ENCODE results near the gene WNT3A. TPM values are rescaled to one million over a fixed set of nuclear protein-coding genes. Genes with fewer than 3 reads are reported as not detected.

Gene WNT3A
- total and polyA plus RNA-seq, 2 donors (not counting 3 experiments of a cell fraction or from before 2014, with no cell fraction given): not detected

GRCh38 chr1:227998374-227999055 lies 8.3 kb upstream of the WNT3A start:
- Histone ChIP-seq H3K9me3 (replicated peaks; ENCODE audit: control insufficient read depth, insufficient read depth, low read length) (no peaks in the 10 kb centered on the region), H3K9ac (replicated peaks; ENCODE audit: extremely low read depth, insufficient read depth, low read length) (no peak overlapping the region), H4K20me1 (replicated peaks; ENCODE audit: control insufficient read depth, extremely low read depth, insufficient read depth, low read length) (no peaks in the 10 kb centered on the region), H3K9me1 (replicated peaks; ENCODE audit: control insufficient read depth, extremely low read depth, insufficient read depth, low read length) (no peaks in the 10 kb centered on the region), H3K27me3 (ENCODE audit: control insufficient read depth in 2 of 2, insufficient read depth in 2 of 2, low read length in 2 of 2) (no peaks in the 10 kb centered on the region), H3K4me3 (replicated peaks in 1 of 3; ENCODE audit: insufficient read depth in 1 of 3, low read depth in 1 of 3, low read length in 3 of 3) (no peak overlapping the region), H3K4me1 (ENCODE audit: control insufficient read depth, extremely low read depth, insufficient read depth, low read length) (no peaks in the 10 kb centered on the region), H3K27ac (ENCODE audit: insufficient read depth, low read depth, low read length) (no peak overlapping the region), H2AFZ (ENCODE audit: low read depth, low read length) (no peak overlapping the region), H3K4me2 (ENCODE audit: insufficient read depth, low read length) (no peak overlapping the region), H3K36me3 (ENCODE audit: control insufficient read depth in 2 of 2, extremely low read depth in 1 of 2, insufficient read depth in 2 of 2, low read length in 2 of 2) (no peaks in the 10 kb centered on the region), H3K79me2 (ENCODE audit: control insufficient read depth, insufficient read depth, low read length) (no peaks in the 10 kb centered on the region)
- no peak for DNase-seq (ENCODE audit: low read depth, low spot score)
- intact Hi-C loops (cut with micrococcal nuclease): loop anchor here (1.0 to 10.0 kb wide), 9 partner anchors 74 to 517 kb away; no protein-coding TSS in a partner anchor
- no peak for TF ChIP-seq JUN (IDR thresholded peaks at IDR 0.05; ENCODE audit: borderline replicate concordance, insufficient read depth, insufficient read length, low read depth)
- no peak for TF ChIP-seq POLR2A (IDR thresholded peaks at IDR 0.05; ENCODE audit: low read depth, low read length)
- TF ChIP-seq EZH2 (IDR thresholded peaks at IDR 0.05; ENCODE audit: borderline replicate concordance, low read depth, low read length, severe bottlenecking): no peak
- no peak for TF ChIP-seq CTCF (IDR thresholded peaks at IDR 0.05; ENCODE audit: extremely low read depth in 1 of 2, insufficient read depth in 1 of 2, low read depth in 1 of 2, low read length in 2 of 2)
- no peak for TF ChIP-seq FOS (IDR thresholded peaks at IDR 0.05; ENCODE audit: borderline replicate concordance, insufficient read depth, low read length)
- TF ChIP-seq GATA2 (IDR thresholded peaks at IDR 0.05; ENCODE audit: insufficient read depth, insufficient read length, low read depth, low read length): no peak
- TF ChIP-seq MYC (IDR thresholded peaks at IDR 0.05; ENCODE audit: low read depth, low read length): no peak
- TF ChIP-seq POLR2AphosphoS5 (IDR thresholded peaks at IDR 0.05; ENCODE audit: insufficient read depth, low read depth, low read length): no peak
- TF ChIP-seq MAX (IDR thresholded peaks at IDR 0.05; ENCODE audit: insufficient read depth, insufficient read length): no peak
- no peak for FAIRE-seq
- dilution Hi-C loops (cut with MboI; ENCODE audit: extremely low pct_ligation_motif_present, low sequenced_read_pairs): no loop called here
- BruUV-seq (replicated peaks): no TSS peak
- ChIA-PET POLR2A (no interaction called here), CTCF (interaction anchor here (0.9 to 2.4 kb wide), 13 partner anchors 14 to 517 kb away, joined by 3 to 41 read pairs (median 9); partner anchors contain the start of gene IBA57)

Data from endothelial cell of umbilical vein (primary cell).